NCI-H524 (cell line): ENCODE measurements around the gene GRIK5.
A peak's percentile ranks its signal among the peaks of the same experiment; 100 is the strongest.

Experiments used
- DNase-seq, 2 experiments: peaks; one replicate each; lab custom pipeline; 2025; lab: John Stamatoyannopoulos, UW

The GRIK5 gene

GRCh38 chr19:42076380-42076944 is 6.5 kb upstream of the GRIK5 start:
- peak in 1 of 2 experiments; percentile 45 for DNase-seq

- peak; percentile 100 for DNase-seq
These were observed 5.8 kb upstream of the GRIK5 start, which contains the start of gene ZNF574 for GRCh38 chr19:42075616-42076379. Gene ZNF574 (plus strand): TSS chr19:42076166. CDS start chr19:42078607, 2,441 bp downstream.

- DNase-seq, result no peak
These were observed 5.3 kb upstream of the GRIK5 start for GRCh38 chr19:42075364-42075615.

- DNase-seq, result peak in 1 of 2 experiments; percentile 23
These were observed 4.7 kb upstream of the GRIK5 start for GRCh38 chr19:42074513-42075363.

GRCh38 chr19:42071247-42071646 is 1.2 kb upstream of the GRIK5 start:
- no peak for DNase-seq

- no peak for DNase-seq
These were observed 1.0 kb downstream of the GRIK5 start for GRCh38 chr19:42068756-42069571.

GRCh38 chr19:42068361-42068755 is 1.6 kb downstream of the GRIK5 start:
- DNase-seq, result no peak

- no peak for DNase-seq
These were observed 2.6 kb downstream of the GRIK5 start for GRCh38 chr19:42067315-42067888.

GRCh38 chr19:42066075-42066754 is 3.8 kb downstream of the GRIK5 start:
- DNase-seq, result peak; percentile 65 to 88

- DNase-seq, result no peak
These were observed 4.5 kb downstream of the GRIK5 start for GRCh38 chr19:42065511-42065910.

GRCh38 chr19:42065051-42065450 is 5.0 kb downstream of the GRIK5 start:
- DNase-seq, result no peak

- DNase-seq, result no peak
These were observed 5.6 kb downstream of the GRIK5 start for GRCh38 chr19:42064432-42064831.

- no peak for DNase-seq
These were observed 7.6 kb downstream of the GRIK5 start for GRCh38 chr19:42062381-42062780.

GRCh38 chr19:42060117-42060516 is 9.9 kb downstream of the GRIK5 start:
- DNase-seq, result no peak

- DNase-seq, result no peak
These were observed 10.8 kb downstream of the GRIK5 start for GRCh38 chr19:42059196-42059595.

- DNase-seq, result peak; percentile 57 to 77
These were observed 12.2 kb downstream of the GRIK5 start for GRCh38 chr19:42057846-42058245.

GRCh38 chr19:42054205-42054604 is 15.8 kb downstream of the GRIK5 start:
- DNase-seq, result no peak

GRCh38 chr19:42053037-42053935 is 16.7 kb downstream of the GRIK5 start:
- no peak for DNase-seq

- peak; percentile 98 to 100 for DNase-seq
These were observed 17.7 kb downstream of the GRIK5 start for GRCh38 chr19:42052241-42052863.
